H9 (cell line): ENCODE results near the gene CDK5RAP1. TPM values are rescaled to one million over a fixed set of nuclear protein-coding genes. Genes with fewer than 3 reads are reported as not detected.

Experiments used
- DNase-seq: peaks from one replicate; pipeline ENCODE4 v3.0.0-alpha.2; 2017
- H2AFZ ChIP-seq: one replicate; pipeline ENCODE4 v1.6.1; 2013; ENCODE audit warnings: mild to moderate bottlenecking, low read length, control low read depth, moderate library complexity
- H2AK5ac ChIP-seq: 2 replicates; pipeline ENCODE4 v1.6.1; 2013; ENCODE audit warnings: low read length, control low read depth, mixed read lengths; ENCODE audit not compliant: insufficient read length
- H2BK120ac ChIP-seq: one replicate; pipeline ENCODE4 v1.6.1; 2013; ENCODE audit warnings: low read depth, mild to moderate bottlenecking, low read length, control low read depth, inconsistent platforms; ENCODE audit not compliant: poor library complexity, severe bottlenecking
- H2BK12ac ChIP-seq: 2 replicates; pipeline ENCODE4 v1.6.1; 2013; ENCODE audit warnings: low read length, control low read depth, mixed read lengths, low read depth; ENCODE audit not compliant: insufficient read length
- H2BK15ac ChIP-seq: 2 replicates; pipeline ENCODE4 v1.6.1; 2013; ENCODE audit warnings: low read depth, low read length, control low read depth
- H2BK20ac ChIP-seq: one replicate; pipeline ENCODE4 v1.6.1; 2013; ENCODE audit warnings: low read depth, mild to moderate bottlenecking, low read length, control low read depth, inconsistent platforms; ENCODE audit not compliant: poor library complexity, severe bottlenecking
- H2BK5ac ChIP-seq: 2 replicates; pipeline ENCODE4 v1.6.1; 2013; ENCODE audit warnings: low read length, control low read depth, mixed read lengths; ENCODE audit not compliant: insufficient read length
- H3K14ac ChIP-seq: 2 replicates; pipeline ENCODE4 v1.6.1; 2013; ENCODE audit warnings: low read length, control low read depth; ENCODE audit not compliant: insufficient read depth
- H3K18ac ChIP-seq: 2 replicates; pipeline ENCODE4 v1.6.1; 2013; ENCODE audit warnings: low read depth, mild to moderate bottlenecking, mixed read lengths, low read length, control low read depth; ENCODE audit not compliant: insufficient read length
- H3K23ac ChIP-seq: 2 replicates; pipeline ENCODE4 v1.6.1; 2013; ENCODE audit warnings: low read length, control low read depth, mixed read lengths, low read depth; ENCODE audit not compliant: insufficient read length
- H3K23me2 ChIP-seq: 2 replicates; pipeline ENCODE4 v1.6.1; 2013; ENCODE audit warnings: low read depth, mild to moderate bottlenecking, mixed read lengths, low read length, control low read depth; ENCODE audit not compliant: insufficient read length, poor library complexity, severe bottlenecking
- H3K27ac ChIP-seq: 2 replicates; pipeline ENCODE4 v1.5.1; 2013; ENCODE audit warnings: low read length, control low read depth, mixed read lengths, low read depth; ENCODE audit not compliant: insufficient read length
- H3K27me3 ChIP-seq: 2 replicates; pipeline ENCODE4 v1.6.1; 2013; ENCODE audit warnings: low read length, control low read depth, inconsistent platforms; ENCODE audit not compliant: insufficient read depth
- H3K4ac ChIP-seq: 2 replicates; pipeline ENCODE4 v1.6.1; 2013; ENCODE audit warnings: low read depth, mild to moderate bottlenecking, control low read depth, inconsistent platforms, low read length, moderate library complexity
- H3K4me1 ChIP-seq: 2 replicates; pipeline ENCODE4 v1.6.1; 2013; ENCODE audit warnings: low read length, control low read depth, inconsistent platforms; ENCODE audit not compliant: insufficient read depth
- H3K4me2 ChIP-seq: 2 replicates; pipeline ENCODE4 v1.6.1; 2013; ENCODE audit warnings: low read length, control low read depth, mixed read lengths; ENCODE audit not compliant: insufficient read length, insufficient read depth
- H3K56ac ChIP-seq: 2 replicates; pipeline ENCODE4 v1.6.1; 2013; ENCODE audit warnings: low read depth, mild to moderate bottlenecking, mixed read lengths, low read length, control low read depth; ENCODE audit not compliant: insufficient read length
- H3K79me1 ChIP-seq: 2 replicates; pipeline ENCODE4 v1.6.1; 2013; ENCODE audit warnings: low read depth, mild to moderate bottlenecking, moderate library complexity, low read length, control low read depth, inconsistent platforms; ENCODE audit not compliant: insufficient read depth, poor library complexity, severe bottlenecking
- H3K79me2 ChIP-seq: 2 replicates; pipeline ENCODE4 v1.6.1; 2013; ENCODE audit warnings: low read length, control low read depth, inconsistent platforms; ENCODE audit not compliant: insufficient read depth
- H3K9ac ChIP-seq: 2 replicates; pipeline ENCODE4 v1.6.1; 2013; ENCODE audit warnings: low read length, control low read depth, mixed read lengths; ENCODE audit not compliant: insufficient read length; ENCODE audit errors: extremely low read depth
- H3K9me3 ChIP-seq: one replicate; pipeline ENCODE4 v1.6.1; 2013; ENCODE audit warnings: low read depth, low read length, inconsistent platforms; ENCODE audit not compliant: control insufficient read depth
- H3T11ph ChIP-seq: one replicate; pipeline ENCODE4 v1.6.1; 2013; ENCODE audit warnings: mild to moderate bottlenecking, low read length, control low read depth, inconsistent platforms
- H4K20me1 ChIP-seq: one replicate; pipeline ENCODE4 v1.6.1; 2013; ENCODE audit not compliant: control insufficient read depth, insufficient read length, insufficient read depth
- H4K5ac ChIP-seq: 2 replicates; pipeline ENCODE4 v1.6.1; 2013; ENCODE audit warnings: low read depth, mild to moderate bottlenecking, mixed read lengths, low read length, control low read depth; ENCODE audit not compliant: insufficient read length
- H4K8ac ChIP-seq: replicated peaks from 2 replicates; pipeline ENCODE4 v1.6.1; 2013; ENCODE audit warnings: low read length, control low read depth, mixed read lengths, low read depth; ENCODE audit not compliant: insufficient read length
- H4K91ac ChIP-seq: 2 replicates; pipeline ENCODE4 v1.6.1; 2013; ENCODE audit warnings: low read depth, mild to moderate bottlenecking, moderate library complexity, mixed read lengths, low read length, control low read depth; ENCODE audit not compliant: insufficient read length
- H3K27ac Mint-ChIP-seq, 3 experiments: 2 replicates in 2 of 3; 3 replicates in 1 of 3; pipeline ENCODE4 v1.8.0; 2020 to 2021; ENCODE audit warnings: mixed read lengths in 3 of 3, mild to moderate bottlenecking in 1 of 3, moderate library complexity in 1 of 3
- H3K27me3 Mint-ChIP-seq: 2 replicates; pipeline ENCODE4 v1.8.0; 2021; ENCODE audit warnings: low read depth, mild to moderate bottlenecking, moderate library complexity, mixed read lengths
- H3K36me3 Mint-ChIP-seq, 3 experiments: 2 replicates in 2 of 3; 3 replicates in 1 of 3; pipeline ENCODE4 v1.8.0; 2020 to 2021; ENCODE audit warnings: low read depth in 3 of 3, mixed read lengths in 3 of 3; ENCODE audit not compliant: insufficient read depth in 1 of 3
- H3K4me1 Mint-ChIP-seq, 2 experiments: 2 replicates each; pipeline ENCODE4 v1.8.0; 2020; ENCODE audit warnings: mixed read lengths in 2 of 2
- H3K4me3 Mint-ChIP-seq, 2 experiments: 2 replicates in 1 of 2; 3 replicates in 1 of 2; pipeline ENCODE4 v1.8.0; 2020 to 2021; ENCODE audit warnings: mild to moderate bottlenecking in 2 of 2, mixed read lengths in 2 of 2, moderate library complexity in 1 of 2
- H3K9me3 Mint-ChIP-seq, 2 experiments: 2 replicates in 1 of 2; 3 replicates in 1 of 2; pipeline ENCODE4 v1.8.0; 2020; ENCODE audit warnings: mild to moderate bottlenecking in 2 of 2, mixed read lengths in 2 of 2, moderate library complexity in 1 of 2
- WGBS: extraction: QIAGEN DNeasy Blood & Tissue Kit; methylation state at CpG from one replicate; pipeline ENCODE4 v1.1.7; 2013; ENCODE audit warnings: missing lambda C conversion rate, low lambda C conversion rate, mixed read lengths; ENCODE audit not compliant: insufficient read length; ENCODE audit errors: extremely low coverage; 5-methylcytosine and 5-hydroxymethylcytosine counted together
- total RNA-seq: library from RNA; stranded (reverse); gene quantifications from 2 replicates; pipeline ENCODE4 v1.2.1, GENCODE V29; 2021
- TF ChIP-seq, protein P1 (sequence below): fragments of 200-600 bp; sonication (generic); conservative IDR thresholded peaks from 3 replicates; pipeline ENCODE4 v1.8.0; 2021; ENCODE audit warnings: antibody characterized with exemption, mild to moderate bottlenecking

The CDK5RAP1 gene
- total RNA-seq, 1 experiment from 2014 or later = 66.4 TPM

- no peak overlapping the region for H3K14ac ChIP-seq
- H3K9me3 Mint-ChIP-seq = no peaks in the 10 kb centered on the region
- no peaks in the 10 kb centered on the region for H3K9me3 ChIP-seq
- no peak overlapping the region for H4K91ac ChIP-seq
- H3K27ac Mint-ChIP-seq = no peak overlapping the region
- H4K5ac ChIP-seq = no peak overlapping the region
- H3K27me3 ChIP-seq = no peaks in the 10 kb centered on the region
- H3K79me1 ChIP-seq = no peaks in the 10 kb centered on the region
- H3T11ph ChIP-seq = no peak overlapping the region
- H3K79me2 ChIP-seq = no peaks in the 10 kb centered on the region
- H2BK15ac ChIP-seq = no peak overlapping the region
- H3K4me1 ChIP-seq = no peaks in the 10 kb centered on the region
- H2BK12ac ChIP-seq = no peak overlapping the region
- no peak for DNase-seq
- H2BK5ac ChIP-seq = no peak overlapping the region
- no peak overlapping the region for H3K4ac ChIP-seq
- H2BK120ac ChIP-seq = no peak overlapping the region
- H3K9ac ChIP-seq = no peak overlapping the region
- no peak overlapping the region for H4K8ac ChIP-seq
- H3K23me2 ChIP-seq = no peaks in the 10 kb centered on the region
- H3K56ac ChIP-seq = no peak overlapping the region
- peaks cover 21 to 81% (median 65%) of the 10 kb centered on the region in 3 experiments; a peak in 6 of 7 replicates for H3K36me3 Mint-ChIP-seq
- no peak overlapping the region for H3K23ac ChIP-seq
- no peak overlapping the region for H2AK5ac ChIP-seq
- H3K4me2 ChIP-seq = no peak overlapping the region
- no peaks in the 10 kb centered on the region for H4K20me1 ChIP-seq
- H2BK20ac ChIP-seq = no peak overlapping the region
- no peak overlapping the region for H3K4me3 Mint-ChIP-seq
- no peak overlapping the region for H3K27ac ChIP-seq
- no peaks in the 10 kb centered on the region for H3K4me1 Mint-ChIP-seq
- H3K27me3 Mint-ChIP-seq = no peaks in the 10 kb centered on the region
- H3K18ac ChIP-seq = no peak overlapping the region
- TF ChIP-seq, protein P1, sequence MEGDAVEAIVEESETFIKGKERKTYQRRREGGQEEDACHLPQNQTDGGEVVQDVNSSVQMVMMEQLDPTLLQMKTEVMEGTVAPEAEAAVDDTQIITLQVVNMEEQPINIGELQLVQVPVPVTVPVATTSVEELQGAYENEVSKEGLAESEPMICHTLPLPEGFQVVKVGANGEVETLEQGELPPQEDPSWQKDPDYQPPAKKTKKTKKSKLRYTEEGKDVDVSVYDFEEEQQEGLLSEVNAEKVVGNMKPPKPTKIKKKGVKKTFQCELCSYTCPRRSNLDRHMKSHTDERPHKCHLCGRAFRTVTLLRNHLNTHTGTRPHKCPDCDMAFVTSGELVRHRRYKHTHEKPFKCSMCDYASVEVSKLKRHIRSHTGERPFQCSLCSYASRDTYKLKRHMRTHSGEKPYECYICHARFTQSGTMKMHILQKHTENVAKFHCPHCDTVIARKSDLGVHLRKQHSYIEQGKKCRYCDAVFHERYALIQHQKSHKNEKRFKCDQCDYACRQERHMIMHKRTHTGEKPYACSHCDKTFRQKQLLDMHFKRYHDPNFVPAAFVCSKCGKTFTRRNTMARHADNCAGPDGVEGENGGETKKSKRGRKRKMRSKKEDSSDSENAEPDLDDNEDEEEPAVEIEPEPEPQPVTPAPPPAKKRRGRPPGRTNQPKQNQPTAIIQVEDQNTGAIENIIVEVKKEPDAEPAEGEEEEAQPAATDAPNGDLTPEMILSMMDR = no peak
- no peak overlapping the region for H2AFZ ChIP-seq
- WGBS = no CpG with 5 or more reads among the region's 8 CpGs
These were observed 31.0 kb downstream of the CDK5RAP1 start for GRCh38 chr20:33370291-33370690.
